GM18526 (cell line): ENCODE measurements around the gene MTF1.

Experiments
- POLR2A ChIP-seq: IDR thresholded peaks from 3 replicates; pipeline ENCODE4 v1.6.1; 2011; ENCODE audit not compliant: insufficient read length; ENCODE audit errors: extremely low read depth

MTF1 gene

DNA sequence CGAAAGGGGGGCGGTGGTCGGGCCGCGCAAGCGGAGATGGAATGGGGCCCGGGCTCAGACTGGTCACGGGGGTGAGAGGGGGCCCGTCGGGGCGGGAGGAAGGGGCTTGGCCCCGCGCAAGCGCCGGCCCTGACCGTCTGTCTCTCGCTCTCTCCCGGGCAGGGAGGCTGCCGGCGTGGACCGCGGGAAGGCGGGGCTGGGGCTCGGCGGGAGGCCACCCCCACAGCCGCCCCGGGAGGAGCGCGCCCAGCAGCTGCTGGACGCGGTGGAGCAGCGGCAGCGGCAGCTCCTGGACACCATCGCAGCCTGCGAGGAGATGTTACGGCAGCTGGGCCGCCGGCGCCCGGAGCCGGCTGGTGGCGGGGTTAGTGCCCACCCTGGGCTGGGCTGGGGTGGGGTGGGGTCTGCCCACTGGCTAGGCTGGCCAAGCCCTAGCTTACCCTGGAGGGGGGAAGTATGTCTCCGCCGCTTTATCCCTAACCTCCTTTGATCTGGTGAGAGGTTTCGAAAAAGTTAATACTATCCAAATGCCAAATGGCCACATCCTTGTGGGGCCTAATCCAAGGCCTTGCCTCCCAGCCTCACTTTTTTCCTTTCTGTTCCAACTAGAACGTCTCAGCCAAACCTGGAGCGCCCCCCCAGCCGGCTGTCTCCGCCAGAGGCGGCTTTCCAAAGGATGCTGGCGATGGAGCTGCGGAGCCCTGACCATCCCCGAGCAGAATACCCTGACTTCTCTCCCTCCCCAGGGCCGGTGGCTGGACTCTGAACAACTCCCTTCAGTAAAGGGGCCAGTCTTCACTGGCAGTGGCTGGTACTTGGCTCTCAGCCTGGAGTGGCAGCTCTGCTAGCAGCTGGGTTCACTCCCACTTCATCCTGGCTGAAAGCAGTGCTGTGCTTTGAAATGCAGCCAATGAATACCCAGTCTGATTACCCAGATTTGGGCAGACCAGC, 50.7 kb downstream of the MTF1 start:
- no peak for TF ChIP-seq POLR2A

DNA sequence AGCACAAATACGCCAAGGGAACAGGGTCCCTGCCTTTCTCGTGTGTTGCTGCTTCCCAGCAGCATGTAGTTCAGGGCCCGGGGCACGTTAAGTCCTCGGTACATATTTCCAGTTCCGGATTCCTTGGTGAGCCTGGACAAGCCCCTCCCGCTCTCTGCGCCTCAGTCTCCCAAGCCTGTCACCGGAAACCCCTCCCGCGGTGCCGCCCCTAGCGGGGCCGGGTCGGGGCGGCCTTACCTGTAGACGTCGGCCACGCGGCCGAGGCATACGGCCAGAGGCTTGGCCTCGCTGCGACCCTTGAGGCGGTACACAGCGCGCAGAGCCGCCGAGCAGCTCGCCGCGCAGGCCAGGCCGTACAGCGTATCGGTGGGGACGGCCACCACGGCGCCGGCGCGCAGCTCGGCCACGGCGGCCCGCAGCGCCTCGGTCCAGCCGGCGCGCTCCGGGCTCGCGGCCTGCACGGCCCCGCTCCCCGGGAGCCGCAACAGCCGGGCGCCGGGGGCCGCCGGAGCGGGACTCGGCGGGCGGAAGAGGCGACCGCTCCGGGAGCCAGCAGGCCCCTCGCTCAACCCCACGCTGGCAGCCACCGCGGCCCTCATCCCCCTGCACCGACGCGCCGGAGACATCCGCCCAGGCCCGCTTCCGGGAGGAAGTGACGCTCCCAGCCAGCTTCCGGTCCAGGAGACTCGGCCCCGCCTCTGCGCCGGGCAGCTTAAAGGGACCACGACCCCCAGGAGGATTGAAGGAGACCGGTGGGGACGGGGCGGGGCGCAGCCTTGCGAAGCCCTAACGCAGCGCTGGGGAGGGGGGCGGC, 51.6 kb downstream of the MTF1 start, which contains the start of the genes C1orf122 and YRDC:
TSS of gene C1orf122 (plus strand) at position 236 of the 814 bp plus-strand sequence. CDS start 615 bp downstream, outside the sequence.
TSS of gene YRDC (minus strand) at position 654 of the 814 bp plus-strand sequence. CDS start at position 626, 28 bp downstream.
- TF ChIP-seq POLR2A, result peak; percentile 82

DNA sequence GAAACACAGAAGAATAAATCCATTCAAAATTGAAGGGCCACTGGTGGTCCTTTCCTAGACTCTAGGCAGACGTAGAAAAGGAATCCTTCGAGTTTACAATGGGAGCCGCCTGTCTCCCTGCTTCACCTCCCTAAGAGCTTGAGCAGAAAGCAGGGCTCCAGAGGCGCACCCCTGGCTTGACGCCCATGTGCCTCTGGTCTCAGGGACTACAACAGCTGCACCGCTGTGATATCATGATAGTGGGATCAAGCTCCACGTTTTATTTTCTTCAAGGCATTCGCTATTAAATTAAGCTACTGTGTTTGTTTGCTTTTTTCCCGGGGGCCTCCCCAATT, 52.2 kb downstream of the MTF1 start:
- no peak for TF ChIP-seq POLR2A

DNA sequence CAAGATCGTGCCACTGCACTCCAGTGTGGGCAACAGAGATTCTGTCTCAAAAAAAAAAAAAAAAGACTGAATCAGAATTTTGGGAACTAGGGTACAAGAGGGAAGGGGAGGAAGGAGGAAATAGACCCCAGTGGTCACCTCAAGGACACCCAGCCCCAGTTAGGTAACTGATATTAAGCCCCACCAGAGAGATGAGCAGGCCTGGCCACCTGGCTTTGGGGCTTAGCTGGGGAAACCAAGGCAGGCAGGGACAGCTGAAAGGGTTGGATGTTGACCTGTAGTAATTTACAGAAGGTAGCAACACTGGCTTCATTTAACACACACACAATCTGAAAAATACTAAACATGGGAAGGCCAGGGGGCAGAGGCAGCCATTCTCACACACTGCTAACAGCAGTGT, 57.0 kb downstream of the MTF1 start:
- no peak for TF ChIP-seq POLR2A

DNA sequence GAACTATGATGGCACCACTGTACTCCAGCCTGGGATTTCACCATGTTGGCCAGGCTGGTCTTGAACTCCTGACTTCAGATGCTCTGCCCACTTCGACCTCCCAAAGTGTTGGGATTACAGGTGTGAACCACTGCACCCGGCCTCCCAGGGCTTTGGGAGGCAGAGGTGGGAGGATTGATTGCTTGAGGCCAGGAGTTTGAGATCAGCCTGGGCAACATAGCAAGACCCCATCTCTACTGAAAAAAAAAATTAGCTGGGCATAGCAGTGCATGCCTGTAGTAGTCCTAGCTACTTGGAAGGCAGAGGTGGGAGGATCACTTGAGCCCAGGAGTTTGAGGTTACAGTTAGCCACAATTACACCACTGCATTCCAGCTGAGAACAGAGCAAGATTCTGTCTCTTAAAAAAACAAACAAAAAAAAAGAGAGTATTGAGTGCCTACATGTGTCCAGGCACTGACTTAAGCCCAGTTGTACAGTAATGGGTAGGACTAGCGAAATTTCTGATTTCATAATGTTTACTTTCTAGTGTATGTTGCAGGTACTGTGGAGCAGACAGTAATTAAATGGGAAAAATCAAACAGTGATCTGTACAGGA, 61.5 kb downstream of the MTF1 start:
- TF ChIP-seq POLR2A, result no peak

DNA sequence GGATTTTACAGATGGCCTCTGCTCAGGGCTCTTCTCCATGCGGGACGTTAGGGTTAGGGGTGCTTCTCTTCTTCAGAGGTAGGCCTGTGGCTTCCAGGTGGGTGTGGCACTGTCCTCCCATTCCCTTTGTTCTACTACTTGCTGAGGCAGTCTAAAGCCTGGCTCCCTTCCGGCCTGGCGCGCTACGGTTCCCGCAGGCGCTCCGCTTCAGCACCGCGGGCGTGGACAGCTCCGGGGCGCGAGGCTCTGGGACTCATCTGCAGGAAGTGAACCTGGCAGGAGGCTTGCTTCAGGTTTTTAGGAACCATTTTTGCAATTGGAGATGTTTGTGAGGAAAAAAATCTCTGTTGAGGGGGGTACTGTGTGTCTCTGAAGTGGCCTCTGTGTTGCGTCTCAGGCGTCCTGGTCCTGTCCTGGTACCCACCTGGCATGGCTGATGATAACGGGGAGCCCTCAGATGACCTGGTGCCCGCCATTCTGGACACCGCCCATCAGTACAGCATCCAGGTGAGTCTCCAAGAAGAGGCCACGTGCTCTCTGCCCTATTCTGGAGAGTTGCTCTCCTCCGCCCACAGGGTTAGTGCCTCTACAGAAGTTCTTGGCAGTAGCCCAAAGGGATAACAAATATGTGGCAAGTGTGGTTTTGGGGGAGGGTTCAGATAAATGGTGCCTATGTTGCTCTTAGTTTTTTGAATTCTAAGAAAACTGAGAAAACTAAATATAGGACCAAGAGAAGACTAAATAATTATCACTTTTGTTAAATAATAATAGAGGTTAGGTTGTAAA, 63.9 kb downstream of the MTF1 start:
- TF ChIP-seq POLR2A, result no peak

DNA sequence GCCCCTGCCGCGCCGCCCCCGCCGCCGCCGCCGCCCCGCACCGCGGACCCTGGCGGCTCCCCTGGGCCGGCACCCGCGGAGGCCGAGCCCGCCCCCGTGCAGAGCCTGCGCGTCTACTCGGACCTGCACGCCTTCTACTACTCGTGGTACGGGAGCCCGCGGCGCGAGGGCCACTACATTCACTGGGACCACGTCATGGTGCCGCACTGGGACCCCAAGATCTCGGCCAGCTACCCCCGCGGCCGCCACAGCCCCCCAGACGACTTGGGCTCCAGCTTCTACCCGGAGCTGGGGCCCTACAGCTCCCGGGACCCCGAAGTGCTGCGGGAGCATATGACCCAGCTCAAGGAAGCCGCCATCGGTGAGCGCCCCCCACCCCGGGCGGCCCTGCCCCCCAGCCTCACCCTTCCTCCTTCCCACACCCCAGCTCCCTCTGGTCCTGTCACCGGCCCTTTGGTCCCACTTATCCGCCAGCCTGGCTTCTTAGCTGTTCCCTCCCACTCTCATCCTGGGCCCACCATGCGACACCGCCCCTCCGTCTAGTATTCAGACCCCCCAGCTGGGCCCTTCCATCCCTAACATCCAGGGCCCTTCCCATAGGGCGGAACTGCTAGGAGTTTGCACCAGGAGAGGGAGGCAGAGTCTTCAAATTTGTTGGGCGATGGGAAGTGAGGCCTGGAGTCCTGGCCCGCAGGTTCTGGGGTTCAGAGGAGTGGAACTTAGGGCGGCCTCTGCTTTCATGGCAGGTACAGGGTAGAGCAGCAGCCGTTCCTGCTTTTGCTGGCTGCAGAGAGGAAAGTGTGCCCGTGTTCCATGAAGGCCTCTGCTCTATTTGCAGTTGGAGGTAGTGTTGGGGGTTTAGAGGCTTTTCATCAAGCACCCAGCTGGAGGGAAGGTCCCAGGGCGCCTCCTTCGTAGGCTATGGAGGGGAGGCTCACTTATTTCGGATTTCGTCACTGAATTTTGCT, 64.7 kb downstream of the MTF1 start:
- TF ChIP-seq POLR2A, result no peak

DNA sequence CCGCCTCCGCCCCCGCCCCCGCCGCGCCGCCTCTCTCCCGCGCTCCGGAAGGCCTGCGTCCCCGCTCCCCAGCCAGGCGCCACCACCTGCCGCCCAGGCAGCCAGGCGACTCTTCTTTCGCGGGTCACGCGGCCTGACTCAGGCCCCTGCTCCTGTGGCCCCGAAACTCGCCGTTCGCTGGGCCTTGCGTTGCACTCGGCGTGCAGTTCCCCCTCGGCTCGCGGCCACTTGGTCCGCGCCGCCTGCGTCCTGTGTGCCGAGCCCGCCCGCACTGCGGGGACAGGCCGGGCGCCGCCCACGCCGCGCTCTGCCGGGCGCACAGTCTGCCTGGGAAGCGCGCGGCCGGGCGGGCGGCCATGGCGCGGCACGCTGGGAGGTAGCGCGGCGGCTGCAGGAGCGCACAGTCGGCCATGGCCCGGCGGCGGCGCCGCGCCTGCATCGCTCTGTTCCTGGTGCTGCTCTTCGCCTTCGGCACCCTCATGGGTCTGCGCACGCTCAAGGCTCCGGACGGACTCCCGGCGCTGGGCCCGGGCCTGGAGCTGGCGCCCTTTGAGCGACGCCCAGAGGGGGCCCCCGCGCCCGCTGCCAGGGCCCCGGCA, 65.5 kb downstream of the MTF1 start, which contains the start of gene MANEAL:
TSS of gene MANEAL (plus strand) at position 75 of the 599 bp plus-strand sequence. CDS start at position 411, 336 bp downstream.
- peak; percentile 32 for TF ChIP-seq POLR2A

DNA sequence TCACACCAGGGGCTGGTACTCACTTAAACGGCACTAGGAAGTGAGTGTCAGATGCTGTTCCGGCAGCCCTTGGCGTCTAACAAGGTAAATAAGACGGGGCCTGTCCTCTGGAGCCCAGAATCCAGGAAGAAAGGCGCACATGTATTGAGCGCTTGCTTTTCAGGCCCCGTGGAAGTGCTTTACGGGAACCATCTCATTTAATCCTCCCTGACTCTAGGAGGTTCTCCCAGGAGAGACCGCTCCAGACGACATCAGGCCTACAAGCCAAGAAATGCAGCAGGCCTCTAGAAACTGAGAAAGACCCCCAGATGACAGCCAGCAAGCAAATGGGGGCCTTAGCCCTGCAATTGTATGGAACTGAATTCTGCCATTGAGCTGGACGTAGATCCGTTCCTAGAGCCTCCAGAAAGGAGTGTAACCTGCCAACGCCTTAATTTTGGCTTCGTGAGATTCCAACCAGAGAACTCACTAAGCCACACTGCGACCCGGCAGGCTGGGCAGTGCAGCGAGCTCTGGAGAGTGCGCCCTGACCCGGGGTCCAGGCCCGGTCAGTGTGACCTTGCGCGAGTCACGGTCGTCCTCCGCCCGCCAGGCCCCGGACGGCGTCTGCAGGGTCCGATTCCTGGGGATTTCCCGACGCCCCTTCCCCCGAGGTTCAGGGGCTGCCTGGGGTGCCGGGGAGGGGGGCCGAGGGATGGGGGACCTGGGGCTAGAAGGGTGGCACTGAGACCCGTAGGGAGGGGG, 66.3 kb downstream of the MTF1 start:
- no peak for TF ChIP-seq POLR2A

DNA sequence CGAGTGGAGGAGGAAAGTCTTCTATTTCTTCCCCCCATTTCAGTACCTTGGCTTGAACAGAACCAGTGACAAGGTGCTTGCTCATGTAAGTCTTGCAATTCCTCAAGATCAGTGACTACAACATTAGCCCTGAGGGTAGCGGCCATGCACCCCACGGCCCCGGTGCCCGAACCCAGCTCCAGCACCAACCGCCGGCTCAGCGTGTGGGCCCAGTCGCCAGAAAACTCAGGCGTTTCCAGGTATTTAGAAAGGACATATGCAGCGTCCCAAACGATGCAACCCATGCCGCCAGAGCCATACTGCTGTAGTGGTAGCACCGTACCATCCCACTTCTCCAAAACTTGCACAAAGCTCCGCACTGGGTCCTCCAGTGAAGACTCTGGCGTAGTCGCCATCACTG, 76.9 kb downstream of the MTF1 start:
- no peak for TF ChIP-seq POLR2A

DNA sequence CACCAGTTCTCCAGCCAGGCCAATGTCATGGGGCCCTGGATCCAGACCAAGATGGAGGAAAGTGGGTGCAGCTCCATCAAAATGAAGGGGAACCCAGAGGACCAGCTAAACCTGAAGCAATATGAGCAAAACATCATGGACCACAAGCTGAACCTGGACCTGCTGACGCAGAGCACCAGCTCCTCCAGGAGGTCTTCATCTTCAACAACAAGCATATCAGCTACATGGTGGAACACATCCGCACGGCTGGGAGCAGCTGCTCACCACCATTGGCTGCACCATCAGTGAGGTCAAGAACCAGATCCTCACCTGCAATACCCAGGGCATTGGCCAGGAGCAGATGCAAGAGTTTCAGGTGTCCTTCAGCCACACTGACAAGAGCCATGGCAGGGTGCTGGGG, 80.7 kb downstream of the MTF1 start:
- no peak for TF ChIP-seq POLR2A

DNA sequence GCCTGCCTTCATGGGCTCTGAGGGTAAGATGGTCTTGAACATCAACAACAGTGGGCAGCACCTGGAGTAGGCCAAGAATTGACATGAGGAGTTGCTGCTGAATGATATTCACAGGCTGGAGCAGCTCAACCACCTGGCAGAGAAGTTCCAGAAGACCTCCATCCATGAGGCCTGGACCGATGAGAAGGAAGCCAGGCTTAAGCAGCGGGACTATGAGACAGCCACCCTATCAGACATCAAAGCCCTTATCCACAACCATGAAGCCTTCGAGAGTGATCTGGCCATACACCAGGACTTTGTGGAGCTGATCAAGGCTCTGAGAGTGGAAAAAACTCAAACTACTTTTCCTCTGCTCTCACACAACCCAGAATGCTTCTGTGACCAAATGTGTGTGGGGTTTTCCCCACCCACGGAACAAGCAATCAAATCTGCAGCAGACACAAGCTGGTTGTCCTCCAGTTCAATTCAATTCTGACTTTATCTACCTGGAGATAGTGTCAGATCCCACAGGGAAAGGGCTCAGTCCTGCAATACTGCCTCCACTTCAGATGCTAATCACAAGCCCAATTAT, 82.4 kb downstream of the MTF1 start:
- no peak for TF ChIP-seq POLR2A
